ENCODE measurements around the gene COPB2.
"Not testable (repeated sequence)": the region's sequence is repeated elsewhere in the genome, so short reads cannot be mapped to it uniquely, and the experiment has no call there.

- TF ChIP-seq CTCF (optimal IDR thresholded peaks at IDR 0.05 in 1 of 3, IDR thresholded peaks at IDR 0.05 in 1 of 3, conservative IDR thresholded peaks at IDR 0.05 in 1 of 3; ENCODE audit: extremely low read depth in 1 of 3, insufficient read depth in 2 of 3, low read length in 3 of 3); EZH2 (IDR thresholded peaks at IDR 0.05; ENCODE audit: low read length): not testable (repeated sequence)
Observed at GRCh38 chr3:139382291-139382690, 7.2 kb downstream of the COPB2 start.
